Naive B cell (primary cell): Measurements from ENCODE around the gene CCSER1. TPM values are rescaled to one million over a fixed set of nuclear protein-coding genes. Genes with fewer than 3 reads are reported as not detected.
A peak's percentile ranks its signal among the peaks of the same experiment; 100 is the strongest.
"Not testable (repeated sequence)": the region's sequence is repeated elsewhere in the genome, so short reads cannot be mapped to it uniquely, and the experiment has no call there.

Experiments
- ATAC-seq, 2 donors: fragments of 150-1000 bp; cut with Tn5 transposase; 2 replicates each; pipeline ENCODE4 v1.10.0; 2021; ENCODE audit warnings: low read depth in 2 of 2, mild to moderate bottlenecking in 2 of 2, moderate library complexity in 2 of 2
- DNase-seq: peaks from one replicate; pipeline ENCODE4 v3.0.0; 2022
- H3K27ac Mint-ChIP-seq, 6 donors: one replicate each; pipeline ENCODE4 v1.8.0; 2020 to 2022; ENCODE audit warnings: mild to moderate bottlenecking in 6 of 6, mixed read lengths in 6 of 6, moderate library complexity in 5 of 6, inconsistent platforms in 2 of 6
- H3K27me3 Mint-ChIP-seq, 3 donors: one replicate each; pipeline ENCODE4 v1.8.0; 2021 to 2022; ENCODE audit warnings: mixed read lengths in 3 of 3, mild to moderate bottlenecking in 1 of 3
- H3K36me3 Mint-ChIP-seq, 2 donors: one replicate each; pipeline ENCODE4 v1.8.0; 2020 to 2022; ENCODE audit warnings: mixed read lengths in 2 of 2, inconsistent platforms in 1 of 2, mild to moderate bottlenecking in 1 of 2
- H3K4me1 Mint-ChIP-seq, 3 donors: one replicate each; pipeline ENCODE4 v1.8.0; 2020 to 2022; ENCODE audit warnings: mixed read lengths in 3 of 3, inconsistent platforms in 1 of 3, mild to moderate bottlenecking in 1 of 3, moderate library complexity in 1 of 3
- H3K4me3 Mint-ChIP-seq, 8 donors: one replicate each; pipeline ENCODE4 v1.8.0; 2020 to 2022; ENCODE audit warnings: mild to moderate bottlenecking in 8 of 8, mixed read lengths in 8 of 8, moderate library complexity in 8 of 8, inconsistent platforms in 2 of 8
- H3K9me3 Mint-ChIP-seq, 7 donors: one replicate each; pipeline ENCODE4 v1.8.0; 2020 to 2022; ENCODE audit warnings: mixed read lengths in 7 of 7, mild to moderate bottlenecking in 5 of 7, inconsistent platforms in 2 of 7, moderate library complexity in 1 of 7
- polyA plus RNA-seq, 6 donors: library from polyadenylated mRNA; unstranded; fragments of 300-500 nt; fragmentation: Illumina TruSeq; gene quantifications; one replicate each; pipeline ENCODE4 v1.2.3, GENCODE V29; 2021; ENCODE audit warnings: low read depth in 6 of 6

Gene CCSER1
- polyA plus RNA-seq, 6 donors from 2014 or later = 4.4 to 16.4 (median 14.9) TPM; not detected in 1

DNA sequence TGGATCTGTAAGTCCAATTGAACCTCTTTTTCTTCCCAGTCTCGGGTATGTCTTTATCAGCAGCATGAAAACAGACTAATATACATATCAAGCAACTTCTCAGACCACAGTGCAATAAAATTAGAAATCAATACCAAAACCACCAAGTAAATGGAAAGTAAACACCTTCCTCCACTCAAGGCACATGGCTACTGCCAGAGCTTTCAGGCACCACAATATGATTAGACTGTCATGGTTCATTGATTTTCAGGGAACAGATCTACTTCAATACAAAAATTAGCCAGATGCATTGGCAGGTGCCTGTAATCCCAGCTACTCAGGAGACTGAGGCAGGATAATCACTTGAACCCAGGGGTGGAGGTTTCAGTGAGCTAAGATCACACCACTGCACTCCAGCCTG is 776.2 kb downstream of the CCSER1 start:
- not testable (repeated sequence) for ATAC-seq, DNase-seq, H3K27ac Mint-ChIP-seq, H3K27me3 Mint-ChIP-seq, H3K4me1 Mint-ChIP-seq, H3K4me3 Mint-ChIP-seq
- H3K9me3 Mint-ChIP-seq = peaks cover 14 to 43% (median 26%) of the 10 kb centered on the region in 7 donors
- peaks cover 22 to 24% of the 10 kb centered on the region in 2 donors for H3K36me3 Mint-ChIP-seq

DNA sequence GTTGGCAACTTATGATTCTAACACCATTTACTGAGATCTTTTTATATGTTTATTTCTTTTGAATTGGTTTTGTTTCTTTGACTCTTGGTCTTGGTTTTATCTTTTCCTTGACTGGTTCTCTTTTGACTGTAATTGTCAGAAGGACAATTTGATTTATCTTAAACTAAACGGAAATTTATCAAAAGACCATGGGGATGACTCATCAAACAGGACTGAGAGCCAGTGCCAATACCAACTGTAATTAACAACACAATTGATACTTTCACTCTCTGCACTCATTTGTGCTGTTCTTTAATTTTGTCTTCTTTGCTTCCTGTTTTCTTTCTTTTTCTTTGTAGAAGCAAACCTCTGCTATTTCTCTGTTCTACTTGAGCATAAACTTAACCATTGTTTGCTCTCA is 776.8 kb downstream of the CCSER1 start:
- H3K9me3 Mint-ChIP-seq = peaks cover 11 to 43% (median 26%) of the 10 kb centered on the region in 7 donors
- ATAC-seq = no peak
- no peak for DNase-seq
- no peak overlapping the region for H3K27ac Mint-ChIP-seq
- H3K4me1 Mint-ChIP-seq = no peaks in the 10 kb centered on the region
- H3K4me3 Mint-ChIP-seq = no peak overlapping the region
- H3K36me3 Mint-ChIP-seq = peaks cover 22 to 24% of the 10 kb centered on the region in 2 donors
- no peaks in the 10 kb centered on the region for H3K27me3 Mint-ChIP-seq

DNA sequence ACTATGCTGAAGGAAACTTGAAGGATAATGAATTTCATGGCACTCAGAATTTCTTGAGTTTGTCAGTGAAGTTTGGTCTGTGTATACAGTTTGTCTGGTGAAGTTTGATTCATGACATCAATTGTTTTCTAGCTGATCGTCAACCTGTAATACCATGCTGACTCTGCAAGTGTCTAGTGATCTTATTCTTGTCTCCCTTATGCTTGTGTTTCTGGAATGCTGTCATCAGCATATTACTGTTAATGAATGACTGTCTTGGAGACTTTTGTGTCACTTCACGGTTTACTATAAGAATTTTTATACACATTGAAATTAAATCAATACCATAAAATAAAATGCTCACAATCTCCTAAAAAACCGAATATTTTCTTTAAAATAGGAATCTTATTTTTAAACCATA is 779.0 kb downstream of the CCSER1 start:
- ATAC-seq (no peak), DNase-seq (no peak)
- no peaks in the 10 kb centered on the region for H3K27me3 Mint-ChIP-seq
- H3K4me3 Mint-ChIP-seq = no peak overlapping the region
- H3K36me3 Mint-ChIP-seq = peaks cover 22 to 25% of the 10 kb centered on the region in 2 donors
- no peaks in the 10 kb centered on the region for H3K4me1 Mint-ChIP-seq
- no peak overlapping the region for H3K27ac Mint-ChIP-seq
- peaks cover 3 to 28% (median 16%) of the 10 kb centered on the region in 7 donors for H3K9me3 Mint-ChIP-seq

DNA sequence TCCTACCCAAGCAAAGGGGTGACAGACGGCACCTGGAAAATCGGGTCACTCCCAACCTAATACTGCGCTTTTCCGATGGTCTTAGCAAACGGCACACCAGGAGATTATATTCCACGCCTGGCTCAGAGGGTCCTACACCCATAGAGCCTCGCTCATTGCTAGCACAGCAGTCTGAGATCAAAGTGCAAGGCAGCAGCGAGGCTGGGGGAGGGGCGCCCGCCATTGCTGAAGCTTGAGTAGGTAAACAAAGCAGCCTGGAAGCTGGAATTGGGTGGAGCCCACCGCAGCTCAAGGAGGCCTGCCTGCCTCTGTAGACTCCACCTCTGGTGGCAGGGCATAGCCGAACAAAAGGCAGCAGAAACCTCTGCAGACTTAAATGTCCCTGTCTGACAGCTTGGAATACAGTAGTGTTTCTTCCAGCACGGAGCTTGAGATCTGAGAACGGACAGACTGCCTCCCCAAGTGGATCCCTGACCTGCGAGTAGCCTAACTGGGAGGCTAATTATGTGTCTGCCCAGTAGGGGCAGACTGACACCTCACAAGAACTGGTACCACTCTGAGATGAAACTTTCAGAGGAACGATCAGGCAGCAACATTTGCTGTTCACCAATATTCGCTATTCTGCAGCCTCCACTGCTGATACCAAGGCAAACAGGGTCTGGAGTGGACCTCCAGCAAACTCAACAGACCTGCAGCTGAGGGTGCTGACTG is 784.7 kb downstream of the CCSER1 start:
- not testable (repeated sequence) for H3K27me3 Mint-ChIP-seq, DNase-seq, ATAC-seq, H3K4me3 Mint-ChIP-seq, H3K27ac Mint-ChIP-seq, H3K4me1 Mint-ChIP-seq
- Mint-ChIP-seq H3K9me3 (peaks cover 5 to 19% (median 9%) of the 10 kb centered on the region in 7 donors), H3K36me3 (peaks cover 9 to 13% of the 10 kb centered on the region in 2 donors)

DNA sequence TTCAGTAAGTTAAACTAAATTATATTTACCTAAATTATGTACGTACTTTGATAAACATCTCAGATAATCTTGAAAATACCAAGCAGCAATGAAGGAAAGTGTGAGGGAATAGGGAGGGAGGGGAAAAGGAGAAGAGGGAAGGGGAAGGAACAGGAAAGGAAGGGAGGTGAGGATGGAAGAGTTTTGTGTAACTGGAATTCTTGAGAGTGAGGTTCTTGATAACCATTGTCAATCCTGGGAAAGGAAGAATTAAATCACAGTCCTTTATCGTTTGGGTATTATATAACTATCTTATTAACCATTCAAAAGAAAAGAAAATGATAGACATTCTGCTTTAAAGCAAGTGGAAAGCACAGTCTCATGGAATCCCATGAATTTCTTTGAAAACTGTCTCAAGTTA is 795.0 kb downstream of the CCSER1 start:
- ATAC-seq = no peak
- Mint-ChIP-seq H3K27ac (no peak overlapping the region), H3K36me3 (no peaks in the 10 kb centered on the region), H3K4me1 (no peaks in the 10 kb centered on the region), H3K27me3 (no peaks in the 10 kb centered on the region), H3K9me3 (no peaks in the 10 kb centered on the region), H3K4me3 (no peak overlapping the region)
- no peak for DNase-seq

DNA sequence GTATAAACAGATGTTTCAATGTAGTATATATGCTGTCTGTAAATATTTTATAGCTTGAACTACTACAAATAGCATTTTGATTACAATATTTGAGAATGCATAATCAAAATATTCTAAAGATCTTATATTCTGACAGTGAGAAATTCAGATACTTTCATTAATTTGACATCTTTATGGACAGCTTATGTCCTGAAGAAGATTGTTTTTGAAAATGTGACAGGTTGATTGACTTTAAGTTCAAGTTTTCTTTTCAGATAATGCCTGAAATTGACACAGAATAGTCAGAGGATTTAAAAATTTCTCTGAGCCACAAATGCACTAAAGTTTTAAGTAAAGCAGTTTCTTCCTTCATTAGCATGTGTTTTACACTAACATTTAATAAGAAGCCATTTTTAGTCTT is 799.8 kb downstream of the CCSER1 start:
- H3K36me3 Mint-ChIP-seq = no peaks in the 10 kb centered on the region
- ATAC-seq = no peak

DNA sequence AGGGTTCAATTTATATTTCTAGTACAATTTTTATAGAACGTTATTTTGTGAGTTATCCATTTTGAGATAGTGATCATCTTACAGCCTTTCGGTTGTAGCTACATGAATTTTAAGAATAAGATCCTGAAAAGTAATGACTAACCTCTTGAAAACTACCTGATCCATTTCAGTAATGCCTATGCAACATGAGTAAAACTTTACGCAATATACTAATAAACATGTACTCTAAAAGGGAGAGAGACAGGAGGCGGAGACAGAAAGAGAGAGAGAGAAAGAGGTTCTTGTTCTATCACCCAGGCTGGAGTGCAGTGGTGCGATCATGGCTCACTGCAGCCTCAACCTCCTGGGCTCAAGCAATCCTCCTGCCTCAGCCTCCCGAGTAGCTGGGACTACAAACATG is 816.1 kb downstream of the CCSER1 start:
- no peaks in the 10 kb centered on the region for H3K27me3 Mint-ChIP-seq
- peaks cover 0 to 5% (median 0%) of the 10 kb centered on the region in 7 donors for H3K9me3 Mint-ChIP-seq
- ATAC-seq = no peak
- no peak overlapping the region for H3K4me3 Mint-ChIP-seq
- H3K36me3 Mint-ChIP-seq = peaks cover 0 to 7% of the 10 kb centered on the region in 2 donors
- no peak for DNase-seq
- peak overlapping the region in 2 of 6 donors; percentile 1 to 49 for H3K27ac Mint-ChIP-seq
- no peaks in the 10 kb centered on the region for H3K4me1 Mint-ChIP-seq

More for the DNA sequence above, 799.8 kb downstream of the CCSER1 start:
- H3K4me1 Mint-ChIP-seq = no peaks in the 10 kb centered on the region
- H3K27me3 Mint-ChIP-seq = no peaks in the 10 kb centered on the region
- no peak overlapping the region for H3K4me3 Mint-ChIP-seq
- no peak for DNase-seq
- no peaks in the 10 kb centered on the region for H3K9me3 Mint-ChIP-seq
- no peak overlapping the region for H3K27ac Mint-ChIP-seq

DNA sequence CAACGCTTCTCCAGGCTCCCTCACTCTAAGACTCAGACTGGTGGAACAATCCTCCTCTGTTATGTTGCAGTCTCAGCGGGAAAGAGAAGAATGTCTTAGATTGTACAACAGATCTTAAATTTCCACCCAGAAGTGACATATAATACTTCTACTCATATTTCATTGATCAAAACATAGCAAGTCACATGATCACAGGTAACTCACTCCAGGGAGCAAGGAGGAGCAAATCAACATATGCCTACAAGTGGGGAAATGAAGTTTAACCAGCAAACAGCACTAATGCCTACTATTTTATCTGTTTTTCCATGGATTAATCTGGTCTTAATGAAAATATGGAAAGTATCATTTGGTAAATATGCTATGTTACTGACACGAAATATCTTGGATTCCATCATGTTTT is 819.8 kb downstream of the CCSER1 start:
- no peak overlapping the region for H3K27ac Mint-ChIP-seq
- peaks cover 0 to 7% of the 10 kb centered on the region in 2 donors for H3K36me3 Mint-ChIP-seq
- H3K4me3 Mint-ChIP-seq = no peak overlapping the region
- H3K9me3 Mint-ChIP-seq = peaks cover 0 to 5% (median 0%) of the 10 kb centered on the region in 7 donors
- no peaks in the 10 kb centered on the region for H3K27me3 Mint-ChIP-seq
- H3K4me1 Mint-ChIP-seq = no peaks in the 10 kb centered on the region
- ATAC-seq (no peak), DNase-seq (no peak)

DNA sequence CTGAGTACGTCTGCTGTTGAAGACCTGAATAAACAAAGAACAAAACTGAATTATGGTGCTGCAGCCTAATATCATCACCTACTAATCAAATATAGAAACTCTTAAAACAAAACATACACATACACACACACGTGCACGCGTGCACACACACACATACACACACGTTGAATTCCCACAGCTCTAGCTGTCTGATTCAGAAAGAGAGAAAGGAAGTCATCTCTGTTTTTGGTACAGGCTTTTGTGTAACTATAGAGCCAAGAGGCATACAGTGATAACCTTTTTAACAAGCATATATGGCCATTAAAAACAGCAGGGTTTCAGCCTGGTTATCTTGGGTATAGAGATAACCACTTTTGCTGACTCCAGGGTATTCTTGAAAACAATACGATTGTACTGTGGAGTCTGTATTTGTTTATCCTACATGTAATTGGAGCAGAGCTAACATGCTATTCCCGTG is 823.2 kb downstream of the CCSER1 start:
- H3K4me3 Mint-ChIP-seq = no peak overlapping the region
- no peak for ATAC-seq
- H3K27ac Mint-ChIP-seq = no peak overlapping the region
- H3K27me3 Mint-ChIP-seq = no peaks in the 10 kb centered on the region
- no peak for DNase-seq
- H3K4me1 Mint-ChIP-seq = no peaks in the 10 kb centered on the region
- H3K36me3 Mint-ChIP-seq = no peaks in the 10 kb centered on the region
- no peaks in the 10 kb centered on the region for H3K9me3 Mint-ChIP-seq

DNA sequence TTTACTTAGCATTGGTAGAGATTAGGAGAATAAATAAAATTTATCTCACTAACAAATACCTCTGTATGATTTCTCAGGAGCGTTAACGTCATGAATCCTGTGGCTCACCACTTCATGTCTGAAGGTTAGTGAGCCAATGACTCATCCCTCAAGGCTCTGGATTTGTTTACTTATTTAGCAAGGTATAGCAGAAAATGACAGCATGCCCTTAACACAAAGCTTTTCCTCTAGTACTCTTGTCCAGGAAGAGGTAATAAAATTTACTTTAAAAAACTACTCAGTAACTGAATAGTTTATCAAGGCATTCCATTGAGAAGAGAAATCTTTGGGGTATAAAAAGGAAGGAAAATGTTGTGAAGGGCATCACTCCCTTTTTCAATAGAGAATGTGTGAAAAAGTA is 823.8 kb downstream of the CCSER1 start:
- no peaks in the 10 kb centered on the region for H3K36me3 Mint-ChIP-seq
- no peaks in the 10 kb centered on the region for H3K4me1 Mint-ChIP-seq
- ATAC-seq = no peak

DNA sequence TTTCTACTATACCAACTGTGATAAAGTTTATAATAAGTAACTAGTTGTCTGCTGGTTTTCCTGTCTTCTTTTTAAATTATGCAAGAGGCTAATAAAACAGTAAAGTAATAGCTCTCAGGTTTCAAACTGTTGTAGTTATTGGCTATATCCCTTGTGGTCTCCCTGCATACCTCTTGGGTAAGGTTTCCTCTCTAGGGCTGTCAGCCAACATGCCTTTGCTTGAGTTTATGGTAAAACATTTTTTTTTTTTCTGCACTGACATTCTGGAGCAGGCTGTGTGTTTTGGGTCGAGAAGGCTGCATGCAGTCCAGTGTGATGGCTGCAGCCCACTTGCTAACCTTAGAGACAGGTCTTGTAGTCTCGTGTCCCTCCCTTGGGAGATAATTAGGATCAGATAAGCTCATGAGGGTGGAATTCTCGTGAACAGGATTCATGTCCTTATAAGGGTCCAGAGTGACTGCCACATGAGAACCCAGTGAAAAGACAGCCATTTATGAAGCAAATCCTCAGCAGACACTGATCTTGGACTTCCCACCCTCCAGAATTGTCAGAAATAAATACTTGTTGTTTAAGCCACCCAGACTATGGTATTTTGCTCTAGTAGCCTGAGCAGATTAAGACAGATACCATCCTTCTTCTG is 831.2 kb downstream of the CCSER1 start:
- no peaks in the 10 kb centered on the region for H3K4me1 Mint-ChIP-seq
- no peaks in the 10 kb centered on the region for H3K27me3 Mint-ChIP-seq
- H3K9me3 Mint-ChIP-seq = peaks cover 0 to 8% (median 0%) of the 10 kb centered on the region in 7 donors
- ATAC-seq (no peak), DNase-seq (no peak)
- no peak overlapping the region for H3K27ac Mint-ChIP-seq
- H3K36me3 Mint-ChIP-seq = no peaks in the 10 kb centered on the region
- no peak overlapping the region for H3K4me3 Mint-ChIP-seq

More for the DNA sequence above, 823.8 kb downstream of the CCSER1 start:
- DNase-seq = no peak
- Mint-ChIP-seq H3K4me3 (no peak overlapping the region), H3K27ac (no peak overlapping the region), H3K9me3 (no peaks in the 10 kb centered on the region), H3K27me3 (no peaks in the 10 kb centered on the region)

DNA sequence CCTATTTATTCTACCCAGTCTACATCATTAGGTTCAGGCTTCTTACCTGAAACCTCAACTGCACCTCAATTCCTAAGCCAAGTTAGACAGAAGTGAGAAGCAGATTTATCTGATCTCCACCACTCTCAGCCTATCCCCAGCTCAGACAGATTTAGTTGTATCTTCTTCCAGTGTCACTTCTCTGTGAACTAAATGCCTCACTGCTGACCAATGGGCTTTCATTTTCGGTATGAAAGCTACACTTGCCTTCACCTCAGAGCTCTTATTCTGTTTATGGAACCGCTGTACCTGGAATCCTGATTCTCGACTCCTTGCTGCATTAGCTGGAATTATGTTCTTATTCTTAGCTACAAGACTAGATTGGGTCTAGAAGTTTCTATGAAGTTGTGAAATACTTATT is 833.2 kb downstream of the CCSER1 start:
- H3K4me3 Mint-ChIP-seq = no peak overlapping the region
- no peaks in the 10 kb centered on the region for H3K36me3 Mint-ChIP-seq

DNA sequence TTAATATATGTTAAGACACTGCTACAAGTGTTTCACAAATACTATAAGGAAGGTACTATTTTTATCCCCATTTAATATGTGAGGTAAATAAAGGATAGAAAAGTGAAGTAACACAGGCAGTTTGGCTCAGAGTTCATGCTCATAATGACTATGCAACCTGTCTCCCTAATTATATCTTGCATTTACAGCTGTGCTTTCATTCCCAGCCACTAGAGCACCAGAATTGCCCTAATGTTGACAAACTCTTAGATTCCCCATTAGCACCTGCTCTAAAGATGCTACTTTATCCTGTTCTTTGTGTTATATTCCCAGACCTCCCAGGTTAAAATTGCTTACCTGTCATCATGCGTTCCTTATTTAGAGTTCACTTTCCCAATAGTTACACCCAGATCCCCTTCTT is 833.6 kb downstream of the CCSER1 start:
- H3K4me3 Mint-ChIP-seq = no peak overlapping the region
- no peaks in the 10 kb centered on the region for H3K4me1 Mint-ChIP-seq
- H3K36me3 Mint-ChIP-seq = peaks cover 0 to 2% of the 10 kb centered on the region in 2 donors
- H3K9me3 Mint-ChIP-seq = peaks cover 0 to 9% (median 8%) of the 10 kb centered on the region in 7 donors
- no peak overlapping the region for H3K27ac Mint-ChIP-seq
- no peak for DNase-seq
- no peaks in the 10 kb centered on the region for H3K27me3 Mint-ChIP-seq
- no peak for ATAC-seq

More for the DNA sequence above, 833.2 kb downstream of the CCSER1 start:
- DNase-seq (no peak), ATAC-seq (no peak)
- Mint-ChIP-seq H3K27me3 (no peaks in the 10 kb centered on the region), H3K4me1 (no peaks in the 10 kb centered on the region), H3K9me3 (peaks cover 0 to 8% (median 4%) of the 10 kb centered on the region in 7 donors), H3K27ac (no peak overlapping the region)

DNA sequence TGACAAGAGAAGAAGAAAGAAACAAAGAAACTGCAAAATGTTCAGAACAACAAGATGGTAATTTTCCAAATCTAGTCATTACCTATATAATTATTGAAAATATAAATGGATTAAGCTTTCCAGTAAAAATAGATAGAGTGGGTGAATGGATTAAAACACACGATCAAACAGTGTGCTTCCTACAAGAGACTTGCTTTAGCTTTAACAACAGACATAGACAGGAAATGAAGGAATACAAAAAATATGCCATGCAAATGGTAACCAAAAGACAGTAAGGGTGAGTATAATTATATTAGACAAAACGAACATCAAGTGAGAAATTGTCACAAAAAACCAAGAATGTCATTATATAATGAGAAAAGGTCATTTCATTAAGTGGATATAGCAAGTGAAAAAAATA is 842.8 kb downstream of the CCSER1 start:
- DNase-seq = no peak
- Mint-ChIP-seq H3K36me3 (peaks cover 0 to 16% of the 10 kb centered on the region in 2 donors), H3K4me3 (no peak overlapping the region), H3K4me1 (no peaks in the 10 kb centered on the region), H3K9me3 (peaks cover 16 to 54% (median 22%) of the 10 kb centered on the region in 7 donors), H3K27ac (no peak overlapping the region), H3K27me3 (no peaks in the 10 kb centered on the region)
- no peak for ATAC-seq
